ENCODE measurements around the gene FAM3D. TPM values are rescaled to one million over a fixed set of nuclear protein-coding genes. Genes with fewer than 3 reads are reported as not detected.

The FAM3D gene
- total RNA-seq, 1 donor from 2014 or later, result not detected

GRCh38 chr3:58623478-58623877 is 43.1 kb downstream of the FAM3D start:
- DNase-seq (ENCODE audit: low spot score), result peak; percentile 51
- Mint-ChIP-seq H3K4me1 (ENCODE audit: low read depth) (peaks cover 7% of the 10 kb centered on the region), H3K36me3 (ENCODE audit: low read depth) (no peaks in the 10 kb centered on the region), H3K27ac (ENCODE audit: unreplicated experiment) (no peak overlapping the region), H3K4me3 (ENCODE audit: unreplicated experiment) (no peak overlapping the region), H3K9me3 (ENCODE audit: low read depth) (no peaks in the 10 kb centered on the region), H3K27me3 (ENCODE audit: low read depth) (peaks cover 3% of the 10 kb centered on the region)
- TF ChIP-seq CTCF (IDR thresholded peaks at IDR 0.05), result no peak

- no peaks in the 10 kb centered on the region for H3K9me3 Mint-ChIP-seq (ENCODE audit: low read depth)
- H3K4me3 Mint-ChIP-seq (ENCODE audit: unreplicated experiment), result no peak overlapping the region
- H3K27ac Mint-ChIP-seq (ENCODE audit: unreplicated experiment), result no peak overlapping the region
- H3K27me3 Mint-ChIP-seq (ENCODE audit: low read depth), result peaks cover 3% of the 10 kb centered on the region
- TF ChIP-seq CTCF (IDR thresholded peaks at IDR 0.05), result no peak
- H3K36me3 Mint-ChIP-seq (ENCODE audit: low read depth), result no peaks in the 10 kb centered on the region
- peaks cover 7% of the 10 kb centered on the region for H3K4me1 Mint-ChIP-seq (ENCODE audit: low read depth)
- DNase-seq (ENCODE audit: low spot score), result no peak
These were observed 43.7 kb downstream of the FAM3D start for GRCh38 chr3:58622892-58623291.

- DNase-seq (ENCODE audit: low spot score), result no peak
- TF ChIP-seq CTCF (IDR thresholded peaks at IDR 0.05), result no peak
- H3K27ac Mint-ChIP-seq (ENCODE audit: unreplicated experiment), result no peak overlapping the region
- peaks cover 3% of the 10 kb centered on the region for H3K27me3 Mint-ChIP-seq (ENCODE audit: low read depth)
- H3K36me3 Mint-ChIP-seq (ENCODE audit: low read depth), result no peaks in the 10 kb centered on the region
- no peak overlapping the region for H3K4me3 Mint-ChIP-seq (ENCODE audit: unreplicated experiment)
- peaks cover 12% of the 10 kb centered on the region for H3K4me1 Mint-ChIP-seq (ENCODE audit: low read depth)
- no peaks in the 10 kb centered on the region for H3K9me3 Mint-ChIP-seq (ENCODE audit: low read depth)
These were observed 44.1 kb downstream of the FAM3D start for GRCh38 chr3:58622436-58622835.

GRCh38 chr3:58621086-58621830 is 45.3 kb downstream of the FAM3D start:
- peaks cover 17% of the 10 kb centered on the region for H3K4me1 Mint-ChIP-seq (ENCODE audit: low read depth)
- no peak for TF ChIP-seq CTCF (IDR thresholded peaks at IDR 0.05)
- H3K36me3 Mint-ChIP-seq (ENCODE audit: low read depth), result no peaks in the 10 kb centered on the region
- H3K27ac Mint-ChIP-seq (ENCODE audit: unreplicated experiment), result no peak overlapping the region
- peaks cover 3% of the 10 kb centered on the region for H3K27me3 Mint-ChIP-seq (ENCODE audit: low read depth)
- DNase-seq (ENCODE audit: low spot score), result no peak
- H3K4me3 Mint-ChIP-seq (ENCODE audit: unreplicated experiment), result no peak overlapping the region
- H3K9me3 Mint-ChIP-seq (ENCODE audit: low read depth), result no peaks in the 10 kb centered on the region

- no peaks in the 10 kb centered on the region for H3K36me3 Mint-ChIP-seq (ENCODE audit: low read depth)
- no peak for TF ChIP-seq CTCF (IDR thresholded peaks at IDR 0.05)
- no peak for DNase-seq (ENCODE audit: low spot score)
- no peaks in the 10 kb centered on the region for H3K9me3 Mint-ChIP-seq (ENCODE audit: low read depth)
- H3K4me1 Mint-ChIP-seq (ENCODE audit: low read depth), result peaks cover 17% of the 10 kb centered on the region
- no peak overlapping the region for H3K27ac Mint-ChIP-seq (ENCODE audit: unreplicated experiment)
- H3K4me3 Mint-ChIP-seq (ENCODE audit: unreplicated experiment), result no peak overlapping the region
- peaks cover 3% of the 10 kb centered on the region for H3K27me3 Mint-ChIP-seq (ENCODE audit: low read depth)
These were observed 46.2 kb downstream of the FAM3D start for GRCh38 chr3:58620421-58620820.

Measured in chondrocyte (in vitro differentiated cells).